Fibroblast of lung (primary cell): ENCODE measurements around the gene NPM1. TPM values are rescaled to one million over a fixed set of nuclear protein-coding genes. Genes with fewer than 3 reads are reported as not detected.
A peak's percentile ranks its signal among the peaks of the same experiment; 100 is the strongest.
"Not testable (repeated sequence)": the region's sequence is repeated elsewhere in the genome, so short reads cannot be mapped to it uniquely, and the experiment has no call there.

Source experiments
- DNase-seq, 2 donors: peaks; one replicate each; pipeline versions ENCODE4 v3.0.0 to v3.0.0-alpha.2; 2010; ENCODE audit warnings: low read depth in 2 of 2
- H2AFZ ChIP-seq: 2 replicates; pipeline ENCODE4 v1.5.1; 2012; ENCODE audit warnings: low read length, control low read depth, inconsistent platforms
- H3K27ac ChIP-seq: 2 replicates; pipeline ENCODE4 v1.5.1; 2011; ENCODE audit warnings: low read length, control low read depth; ENCODE audit not compliant: insufficient read depth
- H3K27me3 ChIP-seq: 2 replicates; pipeline ENCODE4 v1.5.1; 2011; ENCODE audit warnings: mild to moderate bottlenecking, low read length; ENCODE audit not compliant: control insufficient read depth, insufficient read depth
- H3K36me3 ChIP-seq: 2 replicates; pipeline ENCODE4 v1.5.1; 2011; ENCODE audit warnings: low read length; ENCODE audit not compliant: control insufficient read depth, insufficient read depth
- H3K4me1 ChIP-seq: 2 replicates; pipeline ENCODE4 v1.5.1; 2011; ENCODE audit warnings: low read length; ENCODE audit not compliant: control insufficient read depth, insufficient read depth; ENCODE audit errors: extremely low read depth
- H3K4me2 ChIP-seq: 2 replicates; pipeline ENCODE4 v1.5.1; 2011; ENCODE audit warnings: low read length, control low read depth; ENCODE audit not compliant: insufficient read depth; ENCODE audit errors: extremely low read depth
- H3K4me3 ChIP-seq, 4 experiments: fragments of 200-600 bp in 1 of 4; sonication (generic) in 1 of 4; replicated peaks in 1 of 4; 2 replicates each; pipeline ENCODE4 v1.5.1; 2011 to 2016; ENCODE audit warnings: low read length in 4 of 4, low read depth in 3 of 4, mild to moderate bottlenecking in 3 of 4, control low read depth in 2 of 4, inconsistent platforms in 1 of 4, mixed read lengths in 1 of 4; ENCODE audit not compliant: insufficient read depth in 1 of 4; ENCODE audit errors: control extremely low read depth in 1 of 4
- H3K79me2 ChIP-seq: 2 replicates; pipeline ENCODE4 v1.5.1; 2012; ENCODE audit warnings: mild to moderate bottlenecking, low read length, inconsistent platforms; ENCODE audit not compliant: control insufficient read depth, insufficient read depth
- H3K9ac ChIP-seq: 2 replicates; pipeline ENCODE4 v1.5.1; 2011; ENCODE audit warnings: mild to moderate bottlenecking, low read length, control low read depth; ENCODE audit not compliant: insufficient read depth
- H3K9me3 ChIP-seq: 2 replicates; pipeline ENCODE4 v1.5.1; 2012; ENCODE audit warnings: low read depth, low read length; ENCODE audit not compliant: control insufficient read depth, insufficient read depth
- H4K20me1 ChIP-seq: 2 replicates; pipeline ENCODE4 v1.5.1; 2011; ENCODE audit warnings: low read length; ENCODE audit not compliant: control insufficient read depth, insufficient read depth; ENCODE audit errors: extremely low read depth
- EZH2 ChIP-seq: IDR thresholded peaks from 2 replicates; pipeline ENCODE4 v1.5.1; 2012; ENCODE audit warnings: low read length, control low read depth, mild to moderate bottlenecking; ENCODE audit errors: missing control alignments
- polyA plus RNA-seq, 2 donors: library from polyadenylated mRNA; depleted of rRNA in 1 of 2; stranded (reverse) in 1 of 2; unstranded in 1 of 2; fragments of >200 nt; gene quantifications; 2 replicates each; pipeline ENCODE4 v1.2.1, GENCODE V29; 2011 to 2012; ENCODE audit warnings: missing spikeins in 1 of 2
- total RNA-seq: library from RNA; depleted of rRNA; stranded (reverse); fragments of >200 nt; gene quantifications from 2 replicates; pipeline ENCODE4 v1.2.1, GENCODE V29; 2014
- TF ChIP-seq, protein P1 (sequence below), 2 donors: IDR thresholded peaks in 1 of 2; conservative IDR thresholded peaks in 1 of 2; 1 replicate in 1 of 2; 2 replicates in 1 of 2; pipeline ENCODE4 v1.5.1; 2011 to 2012; ENCODE audit warnings: low read length in 2 of 2, control low read depth in 1 of 2, inconsistent platforms in 1 of 2, low read depth in 1 of 2, mild to moderate bottlenecking in 1 of 2

Gene NPM1
- total and polyA plus RNA-seq, 2 donors (not counting 1 experiment from before 2014, with no cell fraction given) = 1,067 to 4,158 TPM

DNA sequence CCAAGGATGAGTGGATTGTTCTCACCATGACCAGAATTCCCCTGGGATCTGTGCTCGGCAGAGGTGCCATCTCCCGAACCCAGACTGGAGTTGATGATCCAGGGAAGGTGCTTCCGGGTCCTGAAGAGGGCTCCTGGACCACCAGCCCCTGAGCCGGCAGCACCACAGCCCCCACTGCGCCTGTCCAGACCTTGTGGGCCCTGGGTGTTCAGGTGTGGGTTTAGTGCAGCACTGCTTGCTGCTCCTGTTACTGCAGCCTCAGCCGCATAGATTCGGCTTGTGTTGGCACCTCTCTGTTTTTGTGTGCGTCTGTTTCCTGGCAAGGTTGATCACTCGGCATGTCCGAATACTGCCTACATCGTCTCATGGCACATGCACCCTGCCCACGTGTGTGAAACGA is 16.3 kb upstream of the NPM1 start:
- H4K20me1 ChIP-seq = no peaks in the 10 kb centered on the region
- no peak for TF ChIP-seq EZH2
- TF ChIP-seq, protein P1, sequence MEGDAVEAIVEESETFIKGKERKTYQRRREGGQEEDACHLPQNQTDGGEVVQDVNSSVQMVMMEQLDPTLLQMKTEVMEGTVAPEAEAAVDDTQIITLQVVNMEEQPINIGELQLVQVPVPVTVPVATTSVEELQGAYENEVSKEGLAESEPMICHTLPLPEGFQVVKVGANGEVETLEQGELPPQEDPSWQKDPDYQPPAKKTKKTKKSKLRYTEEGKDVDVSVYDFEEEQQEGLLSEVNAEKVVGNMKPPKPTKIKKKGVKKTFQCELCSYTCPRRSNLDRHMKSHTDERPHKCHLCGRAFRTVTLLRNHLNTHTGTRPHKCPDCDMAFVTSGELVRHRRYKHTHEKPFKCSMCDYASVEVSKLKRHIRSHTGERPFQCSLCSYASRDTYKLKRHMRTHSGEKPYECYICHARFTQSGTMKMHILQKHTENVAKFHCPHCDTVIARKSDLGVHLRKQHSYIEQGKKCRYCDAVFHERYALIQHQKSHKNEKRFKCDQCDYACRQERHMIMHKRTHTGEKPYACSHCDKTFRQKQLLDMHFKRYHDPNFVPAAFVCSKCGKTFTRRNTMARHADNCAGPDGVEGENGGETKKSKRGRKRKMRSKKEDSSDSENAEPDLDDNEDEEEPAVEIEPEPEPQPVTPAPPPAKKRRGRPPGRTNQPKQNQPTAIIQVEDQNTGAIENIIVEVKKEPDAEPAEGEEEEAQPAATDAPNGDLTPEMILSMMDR (conservative IDR thresholded peaks at IDR 0.05 in 1 of 2, IDR thresholded peaks at IDR 0.05 in 1 of 2; ENCODE audit: low read depth in 1 of 2, low read length in 2 of 2) = no peak
- H2AFZ ChIP-seq = no peak overlapping the region
- H3K27ac ChIP-seq = no peak overlapping the region
- H3K9ac ChIP-seq = no peak overlapping the region
- no peak overlapping the region for H3K4me3 ChIP-seq
- DNase-seq = no peak
- H3K27me3 ChIP-seq = no peaks in the 10 kb centered on the region
- no peaks in the 10 kb centered on the region for H3K4me1 ChIP-seq
- H3K4me2 ChIP-seq = no peak overlapping the region
- no peaks in the 10 kb centered on the region for H3K9me3 ChIP-seq
- H3K36me3 ChIP-seq = no peaks in the 10 kb centered on the region
- no peaks in the 10 kb centered on the region for H3K79me2 ChIP-seq

DNA sequence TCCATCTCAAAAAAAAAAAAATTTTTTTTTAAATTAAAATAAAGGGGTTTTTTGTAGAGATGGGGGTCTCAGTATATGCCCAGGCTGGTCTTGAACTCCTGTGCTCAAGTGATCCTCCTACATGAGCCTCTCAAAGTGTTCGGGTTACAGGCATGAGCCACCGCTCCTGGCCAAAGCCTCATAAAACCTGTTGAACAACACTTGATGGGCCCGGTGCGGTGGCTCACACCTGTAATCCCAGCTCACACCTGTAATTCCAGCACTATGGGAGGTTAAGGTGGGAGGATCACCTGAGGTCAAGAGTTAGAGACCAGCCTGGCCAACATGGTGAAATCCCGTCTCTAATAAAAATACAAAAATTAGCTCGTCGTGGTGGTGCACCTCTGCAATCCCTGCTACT is 7.7 kb upstream of the NPM1 start:
- Histone ChIP-seq H3K79me2 (no peaks in the 10 kb centered on the region), H4K20me1 (no peaks in the 10 kb centered on the region), H3K27ac (no peak overlapping the region), H3K9ac (no peak overlapping the region), H3K9me3 (no peaks in the 10 kb centered on the region), H3K4me2 (no peak overlapping the region), H3K36me3 (no peaks in the 10 kb centered on the region), H2AFZ (no peak overlapping the region), H3K4me1 (no peaks in the 10 kb centered on the region), H3K27me3 (no peaks in the 10 kb centered on the region), H3K4me3 (no peak overlapping the region)
- TF ChIP-seq EZH2 = no peak
- TF ChIP-seq, protein P1 (conservative IDR thresholded peaks at IDR 0.05 in 1 of 2, IDR thresholded peaks at IDR 0.05 in 1 of 2; ENCODE audit: low read depth in 1 of 2, low read length in 2 of 2) = no peak
- DNase-seq = no peak

DNA sequence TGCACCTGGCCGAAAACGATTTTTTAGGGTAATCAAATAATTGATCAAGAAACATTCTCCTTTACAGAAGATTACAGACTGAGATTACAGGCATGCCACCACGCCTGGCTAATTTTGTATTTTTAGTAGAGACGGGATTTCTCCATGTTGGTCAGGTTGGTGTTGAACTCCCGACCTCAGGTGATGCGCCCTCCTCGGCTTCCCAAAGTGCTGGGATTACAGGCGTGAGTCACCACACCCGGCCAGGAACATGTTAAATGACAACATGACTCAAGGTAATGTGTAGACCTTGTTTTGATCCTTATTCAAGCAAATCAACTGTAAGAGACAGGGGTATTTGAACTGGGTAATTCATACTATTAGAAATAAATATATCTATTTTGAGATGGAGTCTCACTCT is 3.2 kb upstream of the NPM1 start:
- not testable (repeated sequence) for H3K27ac ChIP-seq, H4K20me1 ChIP-seq, H3K9ac ChIP-seq, H3K27me3 ChIP-seq, H3K36me3 ChIP-seq, H3K9me3 ChIP-seq, H2AFZ ChIP-seq, H3K4me2 ChIP-seq, H3K4me3 ChIP-seq, H3K4me1 ChIP-seq, DNase-seq
- H3K79me2 ChIP-seq = peaks cover 17% of the 10 kb centered on the region

DNA sequence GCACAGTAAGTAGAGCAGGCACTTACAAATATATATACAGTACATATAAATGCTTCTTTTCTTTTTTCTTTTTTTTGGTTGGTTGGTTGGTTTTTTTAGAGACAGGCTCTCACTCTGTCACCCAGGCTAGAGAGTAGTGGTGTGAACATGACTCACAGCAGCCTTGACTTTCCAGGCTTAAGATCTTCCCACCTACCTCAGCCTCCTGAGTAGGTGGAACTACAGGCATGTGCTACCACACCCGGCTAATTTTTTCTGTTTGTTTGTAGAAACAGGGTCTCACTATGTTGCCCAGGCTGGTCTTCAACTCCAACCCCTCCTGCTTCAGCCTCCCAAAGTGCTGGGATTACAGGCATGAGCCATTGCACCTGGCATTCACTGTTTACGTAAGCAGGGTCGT is 2.6 kb upstream of the NPM1 start:
- Histone ChIP-seq H3K79me2 (peaks cover 23% of the 10 kb centered on the region), H4K20me1 (peaks cover 12% of the 10 kb centered on the region)
- not testable (repeated sequence) for H3K4me1 ChIP-seq, H3K4me2 ChIP-seq, H3K4me3 ChIP-seq, H3K27ac ChIP-seq, H3K9me3 ChIP-seq, H3K27me3 ChIP-seq, H3K9ac ChIP-seq, H2AFZ ChIP-seq, H3K36me3 ChIP-seq
- DNase-seq = peak in 1 of 2 donors; percentile 36
